Stomach smooth muscle (tissue), 2 donors: ENCODE results near the gene GLIS2.

Experiments used
- H3K27ac ChIP-seq: one replicate; pipeline ENCODE4 v1.7.0; 2013; ENCODE audit warnings: mild to moderate bottlenecking, low read length, inconsistent platforms
- H3K27me3 ChIP-seq, 2 donors: one replicate each; pipeline ENCODE4 v1.7.0; 2013; ENCODE audit warnings: low read length in 2 of 2; ENCODE audit not compliant: insufficient read depth in 2 of 2, control insufficient read depth in 1 of 2
- H3K36me3 ChIP-seq, 2 donors: one replicate each; pipeline ENCODE4 v1.7.0; 2013; ENCODE audit warnings: low read length in 2 of 2; ENCODE audit not compliant: control insufficient read depth in 2 of 2, insufficient read depth in 2 of 2
- H3K4me1 ChIP-seq: one replicate; pipeline ENCODE4 v1.7.0; 2013; ENCODE audit warnings: low read length; ENCODE audit not compliant: control insufficient read depth, insufficient read depth
- H3K4me3 ChIP-seq, 2 donors: one replicate each; pipeline ENCODE4 v1.7.0; 2013; ENCODE audit warnings: low read length in 2 of 2
- H3K9ac ChIP-seq, 2 donors: one replicate each; pipeline ENCODE4 v1.7.0; 2013; ENCODE audit warnings: low read length in 2 of 2, mild to moderate bottlenecking in 1 of 2
- H3K9me3 ChIP-seq, 2 donors: one replicate each; pipeline ENCODE4 v1.7.0; 2013; ENCODE audit warnings: low read length in 2 of 2; ENCODE audit not compliant: control insufficient read depth in 2 of 2
- donor health status: healthy.
- donor health status: Pancreatic carcinoma.

Gene GLIS2

DNA sequence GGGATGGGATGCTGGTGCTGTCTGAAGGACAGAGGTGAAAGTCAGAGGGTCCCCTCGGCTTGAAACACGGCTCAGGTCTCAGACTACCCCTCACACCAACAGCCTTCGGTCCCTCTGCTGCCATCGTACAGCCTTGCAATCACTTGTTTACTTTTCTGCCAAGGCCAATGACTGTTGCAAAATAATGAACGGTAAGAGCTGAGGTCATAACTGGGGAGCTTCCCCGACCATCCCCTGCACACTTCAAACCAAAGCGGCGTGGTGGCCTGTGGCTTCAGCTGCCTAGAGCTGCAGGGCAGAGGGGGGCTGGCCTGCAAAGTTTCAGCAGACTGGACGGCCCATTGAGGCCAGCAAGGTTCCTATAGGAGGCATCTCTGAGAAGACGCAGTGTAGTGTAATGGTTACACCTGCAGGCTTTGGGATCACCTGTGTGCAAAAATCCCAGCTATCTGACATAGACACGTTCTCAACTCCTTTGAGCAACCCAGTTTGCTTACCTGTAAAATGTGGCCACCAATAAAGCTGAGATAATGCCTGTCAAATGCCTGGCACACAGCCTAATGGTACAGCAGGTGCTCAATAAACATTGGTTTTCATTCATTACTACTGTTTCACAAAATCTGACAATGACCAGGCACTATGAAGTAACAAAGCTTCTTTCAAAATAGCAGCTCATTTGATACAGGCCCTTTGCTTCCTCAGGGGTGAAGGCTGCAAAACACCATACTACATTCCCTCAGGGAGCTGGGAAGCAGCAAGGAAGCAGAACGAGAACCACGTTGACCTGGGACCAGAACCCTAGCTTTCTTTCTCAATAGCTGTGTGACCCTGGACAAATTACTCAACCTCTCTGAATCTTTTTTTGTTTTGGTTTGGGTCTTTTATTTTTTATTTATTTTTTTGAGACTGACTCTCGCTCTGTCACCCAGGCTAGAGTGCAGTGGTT, 30.2 kb downstream of the GLIS2 start:
- Histone ChIP-seq H3K27me3 (no peaks in the 10 kb centered on the region), H3K9me3 (no peaks in the 10 kb centered on the region), H3K27ac (no peak overlapping the region), H3K9ac (no peak overlapping the region), H3K4me3 (no peak overlapping the region), H3K36me3 (peaks cover 0 to 1% of the 10 kb centered on the region in 2 donors), H3K4me1 (peaks cover 25% of the 10 kb centered on the region)

DNA sequence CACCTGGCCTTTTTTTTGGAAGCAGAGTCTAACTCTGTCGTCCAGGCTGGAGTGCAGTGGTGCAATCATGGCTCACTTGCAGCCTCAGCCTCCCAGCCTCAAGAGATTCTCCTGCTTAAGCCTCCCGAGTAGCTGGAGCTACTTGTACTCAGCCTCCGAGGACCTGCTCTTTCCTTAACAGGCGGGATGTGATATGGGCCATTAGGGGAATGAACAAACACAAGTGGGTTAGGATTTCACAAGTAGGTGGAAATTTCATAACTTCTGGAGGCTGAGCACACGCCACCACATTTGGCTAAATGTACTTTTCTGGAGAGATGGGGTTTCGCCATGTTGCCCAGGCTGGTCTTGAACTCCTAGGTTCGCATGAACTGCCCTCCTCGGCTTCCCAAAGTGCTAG, 31.1 kb downstream of the GLIS2 start:
- Histone ChIP-seq H3K9ac (no peak overlapping the region), H3K9me3 (no peaks in the 10 kb centered on the region), H3K27ac (no peak overlapping the region), H3K4me1 (peaks cover 29% of the 10 kb centered on the region), H3K27me3 (no peaks in the 10 kb centered on the region), H3K36me3 (no peaks in the 10 kb centered on the region), H3K4me3 (no peak overlapping the region)

DNA sequence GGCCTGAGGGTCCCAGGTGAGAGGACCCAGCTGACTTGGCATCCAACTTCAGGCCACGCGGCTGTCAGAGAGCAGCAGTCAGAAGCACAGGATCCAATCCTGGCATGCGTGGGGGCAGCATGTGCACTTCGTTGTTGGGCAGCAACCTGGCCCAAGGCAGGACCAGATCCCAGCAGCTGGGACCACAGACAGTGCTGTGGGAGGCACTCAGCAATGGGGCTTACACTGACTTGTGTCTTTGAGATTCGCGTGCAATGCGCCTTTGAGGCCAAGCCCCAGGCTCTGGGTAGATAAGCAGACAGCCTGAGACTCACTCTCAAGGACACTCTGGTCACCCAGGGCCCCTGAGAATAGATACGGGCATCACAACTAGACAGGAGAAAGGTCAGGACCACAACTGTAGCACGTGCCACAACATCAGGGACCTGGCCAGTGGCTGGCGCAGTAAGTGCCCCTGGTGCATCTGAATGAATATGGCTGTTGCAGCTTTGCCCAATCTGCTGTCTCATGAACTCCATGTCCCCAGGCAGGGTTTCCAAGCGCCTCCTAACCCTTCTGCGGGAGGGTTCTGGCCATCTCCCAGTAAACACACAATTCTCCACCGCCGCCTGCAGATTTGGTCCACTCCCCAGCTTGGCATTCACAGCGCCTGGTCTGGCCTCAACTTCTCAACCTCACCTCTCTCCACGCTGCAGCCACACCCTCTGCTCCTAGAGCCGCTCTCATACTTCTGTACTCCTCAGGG, 32.1 kb downstream of the GLIS2 start:
- Histone ChIP-seq H3K9me3 (no peaks in the 10 kb centered on the region), H3K27ac (peak overlapping the region; percentile 24), H3K4me3 (no peak overlapping the region), H3K36me3 (no peaks in the 10 kb centered on the region), H3K9ac (no peak overlapping the region), H3K4me1 (peaks cover 28% of the 10 kb centered on the region), H3K27me3 (no peaks in the 10 kb centered on the region)

DNA sequence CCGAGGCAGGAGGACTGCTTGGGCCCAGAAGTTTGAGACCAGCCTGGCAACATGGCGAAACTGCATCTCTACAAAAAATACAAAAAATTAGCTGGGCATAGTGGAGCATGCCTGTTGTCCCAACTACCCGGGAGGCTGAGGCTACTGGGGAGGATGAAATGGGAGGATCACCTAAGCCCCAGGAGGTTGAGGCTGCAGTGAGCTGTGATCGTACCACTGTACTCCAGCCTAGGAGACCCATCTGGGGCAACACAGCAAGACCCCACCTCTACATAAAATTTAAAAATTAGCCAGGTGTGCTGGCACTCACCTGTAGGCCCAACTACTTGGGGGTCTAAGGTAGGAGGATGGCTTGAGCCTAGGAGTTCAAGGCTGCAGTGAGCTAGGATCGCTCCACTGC, 33.5 kb downstream of the GLIS2 start:
- H3K9me3 ChIP-seq: no peaks in the 10 kb centered on the region
- H3K4me1 ChIP-seq: peaks cover 20% of the 10 kb centered on the region
- no peak overlapping the region for H3K4me3 ChIP-seq
- H3K27me3 ChIP-seq: no peaks in the 10 kb centered on the region
- H3K27ac ChIP-seq: no peak overlapping the region
- H3K36me3 ChIP-seq: peaks cover 0 to 2% of the 10 kb centered on the region in 2 donors
- H3K9ac ChIP-seq: no peak overlapping the region

DNA sequence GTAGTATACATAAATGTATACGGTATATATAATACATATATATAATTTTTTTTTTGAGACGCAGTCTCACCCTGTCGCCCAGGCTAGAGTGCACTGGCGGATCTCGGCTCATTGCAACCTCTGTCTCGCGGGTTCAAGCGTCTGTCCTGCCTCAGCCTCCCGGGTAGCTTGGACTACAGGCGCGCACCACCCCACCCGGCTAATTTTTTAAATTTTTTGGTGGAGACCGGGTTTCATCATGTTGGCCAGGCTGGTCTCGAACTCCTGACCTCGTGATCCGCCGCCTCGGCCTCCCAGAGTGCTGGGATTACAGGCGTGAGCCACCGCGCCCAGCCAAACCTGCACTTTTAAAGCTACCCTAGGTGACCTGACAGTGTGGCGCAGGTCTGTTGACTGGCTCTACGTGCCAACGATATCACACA, 34.5 kb downstream of the GLIS2 start:
- H3K36me3 ChIP-seq: peaks cover 0 to 2% of the 10 kb centered on the region in 2 donors
- peak overlapping the region; percentile 68 to 81 for H3K9ac ChIP-seq
- no peaks in the 10 kb centered on the region for H3K27me3 ChIP-seq
- peaks cover 16% of the 10 kb centered on the region for H3K4me1 ChIP-seq
- H3K9me3 ChIP-seq: no peaks in the 10 kb centered on the region
- peak overlapping the region; percentile 88 to 93 for H3K4me3 ChIP-seq
- H3K27ac ChIP-seq: no peak overlapping the region

DNA sequence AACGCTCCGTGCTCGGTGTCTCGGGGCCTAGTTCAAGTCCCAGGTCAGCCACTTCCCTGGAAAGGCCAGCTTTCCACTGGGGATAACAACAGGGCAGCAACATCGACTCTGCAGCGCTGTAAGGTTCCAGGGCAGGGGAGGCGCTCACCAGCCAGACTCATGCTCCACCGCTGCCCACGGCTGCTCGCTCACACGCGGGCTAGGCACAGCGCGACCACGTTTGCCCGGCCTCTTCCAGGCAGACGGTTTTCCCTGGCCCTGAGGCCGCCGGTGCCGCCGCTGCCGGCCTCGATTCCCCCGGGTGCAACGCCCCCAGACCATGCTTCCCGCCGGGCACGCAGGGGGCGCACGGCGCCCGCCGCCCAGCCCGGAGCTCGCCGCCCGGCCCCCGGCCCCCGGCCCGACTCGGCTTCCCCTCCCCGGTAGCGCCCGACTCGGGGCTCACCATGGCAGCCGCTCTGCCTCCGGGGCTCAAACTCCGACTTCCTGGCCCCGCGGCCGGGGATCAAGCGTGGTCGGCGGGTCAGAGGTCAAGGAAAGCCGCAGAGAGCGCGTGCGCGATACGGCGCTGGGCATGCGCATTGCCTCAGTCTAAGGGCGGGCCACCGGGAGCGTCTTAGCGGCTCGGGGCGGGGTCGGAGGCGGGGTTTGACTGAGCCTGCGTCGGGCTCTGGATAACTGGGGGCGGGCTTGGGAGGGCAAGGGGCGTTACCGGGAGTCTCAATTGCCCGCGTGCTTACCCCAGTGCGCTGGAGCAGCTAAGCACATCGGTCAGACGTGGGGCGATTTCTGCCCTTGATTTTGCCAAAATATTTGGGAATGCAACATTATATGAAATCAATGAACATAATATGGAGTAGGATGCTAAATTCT, 35.2 kb downstream of the GLIS2 start, which contains the start of gene PAM16:
TSS of gene PAM16 (minus strand) at position 535 of the 873 bp plus-strand sequence. CDS start at position 448, 87 bp downstream.
- Histone ChIP-seq H3K9ac (peak within 1 kb of the TSS; percentile 68 to 81), H3K27me3 (no peaks in the 10 kb centered on the region), H3K4me1 (peaks cover 16% of the 10 kb centered on the region), H3K9me3 (no peaks in the 10 kb centered on the region), H3K4me3 (peak within 1 kb of the TSS; percentile 88 to 93), H3K27ac (no peak within 1 kb of the TSS), H3K36me3 (peaks cover 0 to 2% of the 10 kb centered on the region in 2 donors)

DNA sequence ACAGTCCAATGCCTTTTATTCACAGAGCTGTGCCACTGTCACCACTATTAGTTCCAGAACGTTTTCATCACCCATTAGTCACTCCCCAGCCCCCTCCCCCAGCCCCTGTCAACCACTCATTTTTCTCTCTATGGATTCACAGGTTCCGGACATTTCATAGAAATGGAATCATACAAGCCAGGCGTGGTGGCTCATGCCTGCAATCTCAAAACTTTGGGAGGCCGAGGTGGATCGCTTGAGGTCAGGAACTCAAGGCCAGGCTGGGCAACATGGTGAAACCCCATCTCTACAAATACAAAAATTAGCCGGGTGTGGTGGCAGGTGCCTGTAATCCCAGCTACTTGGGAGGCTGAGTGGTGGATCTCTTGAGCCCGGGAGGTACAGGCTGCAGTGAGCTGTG, 36.0 kb downstream of the GLIS2 start:
- no peaks in the 10 kb centered on the region for H3K9me3 ChIP-seq
- H3K4me3 ChIP-seq: no peak overlapping the region
- H3K27ac ChIP-seq: no peak overlapping the region
- no peak overlapping the region for H3K9ac ChIP-seq
- peaks cover 0 to 2% of the 10 kb centered on the region in 2 donors for H3K36me3 ChIP-seq
- H3K27me3 ChIP-seq: no peaks in the 10 kb centered on the region
- peaks cover 16% of the 10 kb centered on the region for H3K4me1 ChIP-seq

DNA sequence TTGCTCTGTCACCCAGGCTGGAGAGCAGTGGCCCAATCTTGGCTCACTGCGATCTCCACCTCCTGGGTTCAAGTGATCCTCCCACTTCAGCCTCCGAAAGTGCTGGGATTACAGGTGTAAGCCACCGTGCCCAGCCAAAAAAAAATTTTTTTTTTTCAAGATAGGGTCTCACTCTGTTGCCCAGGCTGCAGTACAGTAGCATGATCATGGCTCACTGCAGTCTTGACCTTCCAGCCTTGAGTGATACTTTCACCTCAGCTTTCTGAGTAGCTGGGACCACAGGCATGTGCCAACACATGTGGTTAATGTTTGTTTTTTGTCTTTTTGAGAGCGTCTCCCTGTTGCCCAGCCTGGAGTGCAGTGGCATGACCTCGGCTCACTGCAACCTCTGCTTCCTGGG, 37.0 kb downstream of the GLIS2 start:
- H3K4me1 ChIP-seq: peaks cover 16% of the 10 kb centered on the region
- no peak overlapping the region for H3K27ac ChIP-seq
- H3K9me3 ChIP-seq: no peaks in the 10 kb centered on the region
- H3K36me3 ChIP-seq: peaks cover 0 to 2% of the 10 kb centered on the region in 2 donors
- no peaks in the 10 kb centered on the region for H3K27me3 ChIP-seq
- no peak overlapping the region for H3K9ac ChIP-seq
- H3K4me3 ChIP-seq: no peak overlapping the region

DNA sequence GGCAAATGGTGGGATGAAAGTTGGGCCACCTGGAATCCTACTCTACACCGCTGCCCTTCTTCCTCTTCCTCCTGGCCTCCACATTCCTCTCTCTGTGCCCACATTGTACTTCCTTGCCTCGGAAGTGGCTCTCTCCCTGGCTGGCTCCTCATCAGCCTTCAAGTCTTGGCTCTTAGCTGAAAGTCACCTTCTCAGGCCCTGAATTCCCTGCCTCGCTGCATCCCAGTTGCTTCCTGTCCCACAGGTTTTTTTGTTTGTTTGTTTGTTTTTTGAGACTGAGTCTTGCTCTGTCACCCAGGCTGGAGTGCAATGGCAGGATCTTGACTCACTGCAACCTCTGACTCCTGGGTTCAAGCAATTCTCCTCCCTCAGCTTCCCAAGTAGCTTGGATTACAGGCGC, 37.8 kb downstream of the GLIS2 start:
- Histone ChIP-seq H3K36me3 (peaks cover 0 to 8% of the 10 kb centered on the region in 2 donors), H3K9ac (no peak overlapping the region), H3K9me3 (no peaks in the 10 kb centered on the region), H3K27ac (no peak overlapping the region), H3K4me1 (peaks cover 16% of the 10 kb centered on the region), H3K27me3 (no peaks in the 10 kb centered on the region), H3K4me3 (no peak overlapping the region)
